Thoracic aorta (tissue), 2 donors: ENCODE data around the gene CEP68. TPM values are rescaled to one million over a fixed set of nuclear protein-coding genes. Genes with fewer than 3 reads are reported as not detected.

Experiments used
- ATAC-seq: fragments of 150-250 bp; one replicate; pipeline ENCODE4 v1.8.0; 2017; ENCODE audit warnings: low read depth; ENCODE audit not compliant: insufficient number of reproducible peaks, low FRiP score
- DNase-seq: peaks from one replicate; pipeline ENCODE4 v3.0.0-alpha.2; 2020; ENCODE audit warnings: low spot score
- H3K27ac ChIP-seq, 2 donors: fragments of 200-600 bp; sonication (generic); 1 replicate in 1 of 2; 2 replicates in 1 of 2; pipeline ENCODE4 v1.5.1; 2016; ENCODE audit warnings: mild to moderate bottlenecking in 2 of 2, moderate library complexity in 2 of 2
- H3K27me3 ChIP-seq: fragments of 200-600 bp; sonication (generic); replicated peaks from 2 replicates; pipeline ENCODE4 v1.6.0; 2016; ENCODE audit warnings: mild to moderate bottlenecking; ENCODE audit not compliant: insufficient read depth
- H3K36me3 ChIP-seq: fragments of 200-600 bp; sonication (generic); one replicate; pipeline ENCODE4 v1.5.1; 2016
- H3K4me1 ChIP-seq, 2 donors: fragments of 200-600 bp; sonication (generic); 1 replicate in 1 of 2; 2 replicates in 1 of 2; pipeline versions ENCODE4 v1.5.1 to v1.6.0; 2016; ENCODE audit warnings: low read depth in 2 of 2, mild to moderate bottlenecking in 1 of 2; ENCODE audit not compliant: control insufficient read depth in 1 of 2
- H3K4me3 ChIP-seq: fragments of 200-600 bp; sonication (generic); 2 replicates; pipeline ENCODE4 v1.5.1; 2016; ENCODE audit warnings: mild to moderate bottlenecking
- H3K9me3 ChIP-seq: fragments of 200-600 bp; sonication (generic); 2 replicates; pipeline ENCODE4 v1.5.1; 2016
- total RNA-seq, 2 donors: library from RNA; depleted of rRNA; stranded (reverse); fragments of >200 nt; gene quantifications; one replicate each; pipeline versions ENCODE4 v1.1.0 to v1.2.3, GENCODE V29; 2016
- TF ChIP-seq, protein P1 (sequence below): fragments of 200-600 bp; sonication (generic); IDR thresholded peaks from one replicate; pipeline ENCODE4 v1.5.1; 2019; ENCODE audit warnings: antibody characterized with exemption

The CEP68 gene
- total RNA-seq, 2 donors from 2014 or later: 28.8 to 31.3 TPM

DNA sequence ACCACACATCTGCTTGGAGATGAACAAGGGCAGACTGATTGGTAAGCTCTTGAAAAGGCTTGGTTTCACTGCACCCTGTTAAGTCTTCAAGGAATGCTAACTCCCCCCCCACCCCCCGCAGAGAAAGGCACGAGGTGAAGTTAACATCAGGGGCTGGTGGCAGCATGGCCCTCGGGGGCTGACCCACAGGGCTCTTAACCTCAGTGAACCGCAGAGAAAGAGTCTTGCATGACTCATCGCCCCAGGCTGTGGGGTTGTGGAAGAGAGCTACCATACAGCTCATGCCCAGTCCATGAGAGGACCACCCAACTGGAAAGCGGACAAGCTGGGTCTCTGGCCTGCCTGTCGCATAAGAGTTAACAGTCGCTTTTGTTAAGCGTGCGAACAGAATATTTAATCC lies 10.6 kb upstream of the CEP68 start:
- no peak for DNase-seq
- Histone ChIP-seq H3K4me3 (no peak overlapping the region), H3K27me3 (no peaks in the 10 kb centered on the region), H3K4me1 (no peaks in the 10 kb centered on the region), H3K9me3 (no peaks in the 10 kb centered on the region), H3K36me3 (no peaks in the 10 kb centered on the region), H3K27ac (no peak overlapping the region)
- TF ChIP-seq, protein P1, sequence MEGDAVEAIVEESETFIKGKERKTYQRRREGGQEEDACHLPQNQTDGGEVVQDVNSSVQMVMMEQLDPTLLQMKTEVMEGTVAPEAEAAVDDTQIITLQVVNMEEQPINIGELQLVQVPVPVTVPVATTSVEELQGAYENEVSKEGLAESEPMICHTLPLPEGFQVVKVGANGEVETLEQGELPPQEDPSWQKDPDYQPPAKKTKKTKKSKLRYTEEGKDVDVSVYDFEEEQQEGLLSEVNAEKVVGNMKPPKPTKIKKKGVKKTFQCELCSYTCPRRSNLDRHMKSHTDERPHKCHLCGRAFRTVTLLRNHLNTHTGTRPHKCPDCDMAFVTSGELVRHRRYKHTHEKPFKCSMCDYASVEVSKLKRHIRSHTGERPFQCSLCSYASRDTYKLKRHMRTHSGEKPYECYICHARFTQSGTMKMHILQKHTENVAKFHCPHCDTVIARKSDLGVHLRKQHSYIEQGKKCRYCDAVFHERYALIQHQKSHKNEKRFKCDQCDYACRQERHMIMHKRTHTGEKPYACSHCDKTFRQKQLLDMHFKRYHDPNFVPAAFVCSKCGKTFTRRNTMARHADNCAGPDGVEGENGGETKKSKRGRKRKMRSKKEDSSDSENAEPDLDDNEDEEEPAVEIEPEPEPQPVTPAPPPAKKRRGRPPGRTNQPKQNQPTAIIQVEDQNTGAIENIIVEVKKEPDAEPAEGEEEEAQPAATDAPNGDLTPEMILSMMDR: no peak
- ATAC-seq: no peak

DNA sequence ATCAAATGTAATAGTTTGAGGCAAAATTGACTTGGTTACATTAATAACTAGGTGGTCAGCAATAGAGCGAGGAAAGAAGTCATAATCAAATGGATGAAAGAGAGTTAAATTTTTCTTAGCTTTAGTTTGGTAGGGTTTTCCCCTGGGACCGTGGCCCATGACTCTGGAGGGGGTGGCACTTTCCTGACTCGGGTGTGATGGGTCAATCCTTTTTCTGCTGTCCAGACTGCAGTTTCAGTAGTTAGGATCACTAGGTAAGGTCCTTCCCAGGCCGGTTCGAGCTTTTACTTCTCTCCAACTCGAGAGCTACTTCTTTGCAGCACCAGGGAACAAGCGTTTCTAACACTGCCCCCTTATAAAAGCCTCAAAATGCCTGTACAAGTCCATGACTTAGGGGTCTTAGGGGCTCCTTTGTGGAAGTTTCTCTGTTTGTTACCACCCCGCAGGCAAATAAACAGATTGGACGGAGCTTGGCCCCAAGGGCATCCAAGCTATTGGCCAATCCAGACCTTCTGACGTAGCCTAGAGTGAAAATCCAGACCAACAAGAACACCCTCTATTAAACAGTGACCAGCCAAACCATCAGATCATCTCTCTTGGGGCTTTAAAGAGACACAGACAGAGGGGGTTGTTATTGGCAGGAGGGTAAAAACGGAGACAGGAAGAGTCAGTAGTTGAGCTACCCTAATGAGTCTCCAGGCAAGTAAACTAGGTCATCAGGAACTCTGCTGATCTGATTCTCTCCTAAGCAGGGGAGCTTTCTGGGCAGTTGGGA lies 9.4 kb upstream of the CEP68 start:
- TF ChIP-seq, protein P1: no peak
- H3K4me3 ChIP-seq: no peak overlapping the region
- ATAC-seq (no peak), DNase-seq (no peak)
- no peaks in the 10 kb centered on the region for H3K4me1 ChIP-seq
- no peaks in the 10 kb centered on the region for H3K36me3 ChIP-seq
- no peak overlapping the region for H3K27ac ChIP-seq
- no peaks in the 10 kb centered on the region for H3K9me3 ChIP-seq
- H3K27me3 ChIP-seq: no peaks in the 10 kb centered on the region

DNA sequence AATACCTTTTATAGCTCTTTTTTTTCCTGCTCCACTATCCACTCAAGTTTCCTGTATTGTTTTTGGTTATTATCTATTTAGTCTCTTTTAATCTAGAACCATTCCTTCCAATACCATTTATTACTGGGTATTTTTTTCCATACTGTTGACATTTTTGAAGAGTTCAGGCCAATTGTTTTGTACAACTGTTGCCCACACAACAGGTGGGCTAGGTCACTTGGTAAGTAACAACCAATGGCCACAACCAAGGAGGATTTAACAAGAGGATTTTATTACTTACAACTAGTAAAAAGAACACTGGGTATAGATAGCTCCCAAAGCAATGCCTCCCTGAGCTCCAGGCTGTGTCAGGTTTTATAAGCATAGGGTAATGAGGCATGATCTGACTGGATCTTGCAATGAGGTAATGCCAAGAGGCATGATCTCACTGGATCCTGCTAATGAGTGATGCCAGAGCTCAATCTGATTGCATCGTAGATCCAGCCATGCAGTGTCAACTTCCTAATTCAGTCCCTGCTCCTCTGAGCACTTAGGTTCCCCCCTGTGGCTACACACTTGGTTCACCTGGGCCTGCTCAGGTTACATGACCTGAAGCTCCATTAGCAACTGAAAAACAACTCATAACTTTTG lies 7.1 kb upstream of the CEP68 start:
- no peaks in the 10 kb centered on the region for H3K4me1 ChIP-seq
- H3K4me3 ChIP-seq: no peak overlapping the region
- H3K27ac ChIP-seq: no peak overlapping the region
- no peaks in the 10 kb centered on the region for H3K27me3 ChIP-seq
- H3K9me3 ChIP-seq: no peaks in the 10 kb centered on the region
- TF ChIP-seq, protein P1: no peak
- no peak for ATAC-seq
- no peak for DNase-seq
- H3K36me3 ChIP-seq: no peaks in the 10 kb centered on the region

DNA sequence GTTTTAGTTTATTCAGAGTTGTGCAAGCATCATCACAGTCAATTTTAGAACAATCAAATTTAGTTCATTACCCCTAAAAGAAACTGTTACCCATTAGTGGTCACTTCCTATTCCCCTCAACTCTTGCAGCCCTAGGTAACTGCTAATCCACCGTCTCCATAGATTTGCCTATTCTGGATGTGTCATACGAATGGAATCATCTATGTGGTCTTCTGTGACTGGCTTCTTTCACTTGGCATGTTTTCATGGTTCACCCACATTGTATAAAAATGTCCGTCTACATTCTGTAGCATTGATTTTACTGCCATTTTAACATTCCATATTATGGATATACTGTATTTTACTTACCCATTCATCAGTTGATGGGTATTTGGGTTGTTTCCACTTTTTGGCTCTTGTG lies 5.3 kb upstream of the CEP68 start:
- Histone ChIP-seq H3K27me3 (no peaks in the 10 kb centered on the region), H3K36me3 (no peaks in the 10 kb centered on the region), H3K4me1 (peaks cover 0 to 9% of the 10 kb centered on the region in 2 donors), H3K4me3 (no peak overlapping the region), H3K9me3 (no peaks in the 10 kb centered on the region), H3K27ac (no peak overlapping the region)
- TF ChIP-seq, protein P1: no peak
- ATAC-seq: no peak
- no peak for DNase-seq

DNA sequence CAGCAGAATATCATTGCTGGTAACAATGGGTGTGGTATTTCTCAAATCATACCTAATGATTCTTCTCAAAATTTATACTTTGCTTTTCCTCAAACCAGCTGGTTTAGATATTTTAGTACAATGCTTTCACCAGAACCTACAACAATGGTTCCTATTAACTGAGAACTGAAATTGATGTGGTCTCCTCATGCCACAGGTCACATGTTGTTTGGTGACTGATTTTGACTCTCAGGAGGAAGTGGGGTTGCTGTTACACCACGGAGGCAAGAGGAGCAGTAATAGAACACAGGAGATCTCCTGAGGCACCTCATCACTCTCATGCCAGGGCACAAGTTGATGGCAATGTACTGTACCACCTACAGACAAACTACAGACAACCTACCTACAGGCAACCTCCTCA lies 3.0 kb upstream of the CEP68 start:
- Histone ChIP-seq H3K27ac (no peak overlapping the region), H3K36me3 (no peaks in the 10 kb centered on the region), H3K4me3 (no peak overlapping the region), H3K9me3 (no peaks in the 10 kb centered on the region), H3K27me3 (no peaks in the 10 kb centered on the region), H3K4me1 (peaks cover 6 to 21% of the 10 kb centered on the region in 2 donors)
- TF ChIP-seq, protein P1: no peak
- DNase-seq (no peak), ATAC-seq (no peak)
